Stimulated activated CD8-positive, alpha-beta memory T cell treated with anti-CD3 and anti-CD28 coated beads, Interleukin-12 subunit alpha, Interleukin-12 subunit beta, amount 100 ng/mL, for 24 hours (primary cell): Measurements from ENCODE around the gene PYHIN1.
"Not testable (repeated sequence)": the region's sequence is repeated elsewhere in the genome, so short reads cannot be mapped to it uniquely, and the experiment has no call there.

Source experiments
- DNase-seq: peaks from one replicate; pipeline ENCODE4 v3.0.0-alpha.2; 2020; ENCODE audit errors: extremely low read depth

The PYHIN1 gene

GRCh38 chr1:158979229-158979628 is 47.9 kb downstream of the PYHIN1 start:
- no peak for DNase-seq

- DNase-seq = no peak
These were observed 51.9 kb downstream of the PYHIN1 start for GRCh38 chr1:158983235-158983634.

- no peak for DNase-seq
These were observed 53.0 kb downstream of the PYHIN1 start for GRCh38 chr1:158984386-158984785.

- DNase-seq = no peak
These were observed 58.1 kb downstream of the PYHIN1 start for GRCh38 chr1:158989424-158989823.

GRCh38 chr1:158992787-158993312 is 61.5 kb downstream of the PYHIN1 start:
- no peak for DNase-seq

- DNase-seq = no peak
These were observed 65.6 kb downstream of the PYHIN1 start for GRCh38 chr1:158996998-158997397.

GRCh38 chr1:158998037-158998780 is 66.9 kb downstream of the PYHIN1 start:
- no peak for DNase-seq

- no peak for DNase-seq
These were observed 67.4 kb downstream of the PYHIN1 start for GRCh38 chr1:158998781-158999161.

- DNase-seq = no peak
These were observed 68.1 kb downstream of the PYHIN1 start for GRCh38 chr1:158999316-159000069.

GRCh38 chr1:159000070-159000409 is 68.7 kb downstream of the PYHIN1 start:
- no peak for DNase-seq

- no peak for DNase-seq
These were observed 69.3 kb downstream of the PYHIN1 start for GRCh38 chr1:159000625-159001024.

- no peak for DNase-seq
These were observed 73.8 kb downstream of the PYHIN1 start for GRCh38 chr1:159005161-159005560.

GRCh38 chr1:159005676-159006075 is 74.3 kb downstream of the PYHIN1 start:
- no peak for DNase-seq

GRCh38 chr1:159006210-159006807 is 75.0 kb downstream of the PYHIN1 start:
- DNase-seq = not testable (repeated sequence)

- DNase-seq = no peak
These were observed 76.4 kb downstream of the PYHIN1 start for GRCh38 chr1:159007726-159008125.

GRCh38 chr1:159008744-159009188 is 77.4 kb downstream of the PYHIN1 start:
- no peak for DNase-seq

GRCh38 chr1:159009287-159009686 is 77.9 kb downstream of the PYHIN1 start:
- no peak for DNase-seq

- no peak for DNase-seq
These were observed 78.5 kb downstream of the PYHIN1 start, which contains the start of gene IFI16 for GRCh38 chr1:159009704-159010361. Gene IFI16, plus strand, starts transcription at chr1:159009907. Its CDS starts 4,774 bp downstream, at chr1:159014681.

GRCh38 chr1:159010391-159010790 is 79.0 kb downstream of the PYHIN1 start:
- no peak for DNase-seq

- not testable (repeated sequence) for DNase-seq
These were observed 79.6 kb downstream of the PYHIN1 start for GRCh38 chr1:159011001-159011400.

- no peak for DNase-seq
These were observed 80.4 kb downstream of the PYHIN1 start for GRCh38 chr1:159011751-159012150.

GRCh38 chr1:159012495-159012894 is 81.1 kb downstream of the PYHIN1 start:
- DNase-seq = no peak
